Measurements from ENCODE around the gene ZNF778. TPM values are rescaled to one million over a fixed set of nuclear protein-coding genes. Genes with fewer than 3 reads are reported as not detected.
A peak's percentile ranks its signal among the peaks of the same experiment; 100 is the strongest.

ZNF778 gene
- polyA plus RNA-seq, 1 experiment, result 11.3 TPM

GRCh38 chr16:89179656-89180315, 37.7 kb upstream of the ZNF778 start:
- Histone ChIP-seq H3K9me3 (ENCODE audit: control insufficient read depth, insufficient read depth, low read length) (peaks cover 2% of the 10 kb centered on the region; the same call in 1 of the 2 replicates), H3K4me3 (ENCODE audit: low read depth, low read length) (no peak overlapping the region), H3K27ac (ENCODE audit: low read depth, low read length) (no peak overlapping the region), H3K27me3 (ENCODE audit: control insufficient read depth, insufficient read depth, low read length) (peaks cover 47% of the 10 kb centered on the region)
- ChIA-PET POLR2A (interaction anchor here (0.7 kb wide), 1 partner anchor 38 kb away, joined by 3 read pairs; the partner anchor contains the start of gene ZNF778), CTCF (interaction anchor here (1.8 kb wide), 1 partner anchor 13 kb away, joined by 4 read pairs; no protein-coding TSS in a partner anchor)
- no peak for TF ChIP-seq CTCF (IDR thresholded peaks at IDR 0.05; ENCODE audit: low read depth, low read length)
- no peak for DNase-seq (ENCODE audit: low read depth, low spot score)

GRCh38 chr16:89183463-89183862, 34.0 kb upstream of the ZNF778 start:
- Histone ChIP-seq H3K4me3 (ENCODE audit: low read depth, low read length) (no peak overlapping the region), H3K27me3 (ENCODE audit: control insufficient read depth, insufficient read depth, low read length) (peaks cover 33% of the 10 kb centered on the region), H3K27ac (ENCODE audit: low read depth, low read length) (peak overlapping the region; percentile 2), H3K9me3 (ENCODE audit: control insufficient read depth, insufficient read depth, low read length) (peaks cover 10% of the 10 kb centered on the region; the same call in 1 of the 2 replicates)
- ChIA-PET POLR2A (no interaction called here), CTCF (interaction anchor here (0.7 to 1.4 kb wide), 2 partner anchors 16 to 22 kb away, joined by 4 to 5 read pairs; no protein-coding TSS in a partner anchor)
- no peak for DNase-seq (ENCODE audit: low read depth, low spot score)
- TF ChIP-seq CTCF (IDR thresholded peaks at IDR 0.05; ENCODE audit: low read depth, low read length), result no peak

- ChIA-PET CTCF (interaction anchor here (1.4 kb wide), 1 partner anchor 16 kb away, joined by 4 read pairs; no protein-coding TSS in a partner anchor), POLR2A (interaction anchor here (0.6 kb wide), 1 partner anchor 91 kb away, joined by 3 read pairs; the partner anchor contains the start of gene ACSF3)
- Histone ChIP-seq H3K27ac (ENCODE audit: low read depth, low read length) (peak overlapping the region; percentile 2), H3K27me3 (ENCODE audit: control insufficient read depth, insufficient read depth, low read length) (peaks cover 31% of the 10 kb centered on the region), H3K4me3 (ENCODE audit: low read depth, low read length) (no peak overlapping the region), H3K9me3 (ENCODE audit: control insufficient read depth, insufficient read depth, low read length) (peaks cover 10% of the 10 kb centered on the region; the same call in 1 of the 2 replicates)
- no peak for TF ChIP-seq CTCF (IDR thresholded peaks at IDR 0.05; ENCODE audit: low read depth, low read length)
- no peak for DNase-seq (ENCODE audit: low read depth, low spot score)
These were observed 33.4 kb upstream of the ZNF778 start for GRCh38 chr16:89183975-89184676.

GRCh38 chr16:89184677-89184932, 32.9 kb upstream of the ZNF778 start:
- no peak for TF ChIP-seq CTCF (IDR thresholded peaks at IDR 0.05; ENCODE audit: low read depth, low read length)
- no peak for DNase-seq (ENCODE audit: low read depth, low spot score)
- Histone ChIP-seq H3K27ac (ENCODE audit: low read depth, low read length) (no peak overlapping the region), H3K27me3 (ENCODE audit: control insufficient read depth, insufficient read depth, low read length) (peaks cover 30% of the 10 kb centered on the region), H3K4me3 (ENCODE audit: low read depth, low read length) (no peak overlapping the region), H3K9me3 (ENCODE audit: control insufficient read depth, insufficient read depth, low read length) (peaks cover 10% of the 10 kb centered on the region; the same call in 1 of the 2 replicates)
- ChIA-PET CTCF (no interaction called here), POLR2A (interaction anchor here (0.5 kb wide), 1 partner anchor 163 kb away, joined by 3 read pairs; no protein-coding TSS in a partner anchor)
